ENCODE data around the gene NDST3.

GRCh38 chr4:118047043-118047442 is 12.8 kb downstream of the NDST3 start:
- TF ChIP-seq EZH2 (IDR thresholded peaks at IDR 0.05): no peak
- no peak for TF ChIP-seq POLR2AphosphoS5 (IDR thresholded peaks at IDR 0.05; ENCODE audit: borderline replicate concordance, low read depth, low read length)
